Measurements from ENCODE around the gene UPK3BL1.
"Not testable (repeated sequence)": the region's sequence is repeated elsewhere in the genome, so short reads cannot be mapped to it uniquely, and the experiment has no call there.

GRCh38 chr7:102611675-102612325, 30.8 kb downstream of the UPK3BL1 start:
- TF ChIP-seq, protein P1, sequence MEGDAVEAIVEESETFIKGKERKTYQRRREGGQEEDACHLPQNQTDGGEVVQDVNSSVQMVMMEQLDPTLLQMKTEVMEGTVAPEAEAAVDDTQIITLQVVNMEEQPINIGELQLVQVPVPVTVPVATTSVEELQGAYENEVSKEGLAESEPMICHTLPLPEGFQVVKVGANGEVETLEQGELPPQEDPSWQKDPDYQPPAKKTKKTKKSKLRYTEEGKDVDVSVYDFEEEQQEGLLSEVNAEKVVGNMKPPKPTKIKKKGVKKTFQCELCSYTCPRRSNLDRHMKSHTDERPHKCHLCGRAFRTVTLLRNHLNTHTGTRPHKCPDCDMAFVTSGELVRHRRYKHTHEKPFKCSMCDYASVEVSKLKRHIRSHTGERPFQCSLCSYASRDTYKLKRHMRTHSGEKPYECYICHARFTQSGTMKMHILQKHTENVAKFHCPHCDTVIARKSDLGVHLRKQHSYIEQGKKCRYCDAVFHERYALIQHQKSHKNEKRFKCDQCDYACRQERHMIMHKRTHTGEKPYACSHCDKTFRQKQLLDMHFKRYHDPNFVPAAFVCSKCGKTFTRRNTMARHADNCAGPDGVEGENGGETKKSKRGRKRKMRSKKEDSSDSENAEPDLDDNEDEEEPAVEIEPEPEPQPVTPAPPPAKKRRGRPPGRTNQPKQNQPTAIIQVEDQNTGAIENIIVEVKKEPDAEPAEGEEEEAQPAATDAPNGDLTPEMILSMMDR (IDR thresholded peaks at IDR 0.05), result not testable (repeated sequence)
- TF ChIP-seq POLR2A (IDR thresholded peaks at IDR 0.05), result not testable (repeated sequence)
